Bronchial epithelial cell (primary cell): ENCODE results near the gene ARL15. TPM values are rescaled to one million over a fixed set of nuclear protein-coding genes. Genes with fewer than 3 reads are reported as not detected.

Source experiments
- DNase-seq: peaks from one replicate; pipeline ENCODE4 v3.0.0-alpha.2; 2010; ENCODE audit warnings: low read depth
- FAIRE-seq: peaks from 2 replicates; lab custom pipeline; 2011; peaks lifted over from hg19 to GRCh38; lab: Jason Lieb, UNC
- H3K27me3 ChIP-seq: 2 replicates; pipeline ENCODE4 v1.5.1; 2011; ENCODE audit warnings: low read length; ENCODE audit not compliant: control insufficient read depth, insufficient read depth
- H3K36me3 ChIP-seq: 2 replicates; pipeline ENCODE4 v1.5.1; 2011; ENCODE audit warnings: low read length; ENCODE audit not compliant: control insufficient read depth, insufficient read depth
- H3K4me3 ChIP-seq: 2 replicates; pipeline ENCODE4 v1.5.1; 2011; ENCODE audit warnings: mild to moderate bottlenecking, low read depth, low read length, control low read depth
- CTCF ChIP-seq: IDR thresholded peaks from 2 replicates; pipeline ENCODE4 v1.5.1; 2011; ENCODE audit warnings: mild to moderate bottlenecking, moderate library complexity, low read length, control low read depth, inconsistent platforms; ENCODE audit not compliant: insufficient read depth, severe bottlenecking
- total RNA-seq: library from RNA; depleted of rRNA; stranded (reverse); fragments of >200 nt; gene quantifications from 2 replicates; pipeline ENCODE4 v1.2.1, GENCODE V29; 2014

Gene ARL15
- total RNA-seq, 1 donor from 2014 or later = 13.7 TPM

- peak; percentile 50 for FAIRE-seq
- peak; percentile 71 for DNase-seq
- no peaks in the 10 kb centered on the region for H3K27me3 ChIP-seq
- no peaks in the 10 kb centered on the region for H3K36me3 ChIP-seq
- no peak for TF ChIP-seq CTCF
- H3K4me3 ChIP-seq = no peak overlapping the region
Measured at GRCh38 chr5:54091307-54092130, 218.9 kb downstream of the ARL15 start.

DNA sequence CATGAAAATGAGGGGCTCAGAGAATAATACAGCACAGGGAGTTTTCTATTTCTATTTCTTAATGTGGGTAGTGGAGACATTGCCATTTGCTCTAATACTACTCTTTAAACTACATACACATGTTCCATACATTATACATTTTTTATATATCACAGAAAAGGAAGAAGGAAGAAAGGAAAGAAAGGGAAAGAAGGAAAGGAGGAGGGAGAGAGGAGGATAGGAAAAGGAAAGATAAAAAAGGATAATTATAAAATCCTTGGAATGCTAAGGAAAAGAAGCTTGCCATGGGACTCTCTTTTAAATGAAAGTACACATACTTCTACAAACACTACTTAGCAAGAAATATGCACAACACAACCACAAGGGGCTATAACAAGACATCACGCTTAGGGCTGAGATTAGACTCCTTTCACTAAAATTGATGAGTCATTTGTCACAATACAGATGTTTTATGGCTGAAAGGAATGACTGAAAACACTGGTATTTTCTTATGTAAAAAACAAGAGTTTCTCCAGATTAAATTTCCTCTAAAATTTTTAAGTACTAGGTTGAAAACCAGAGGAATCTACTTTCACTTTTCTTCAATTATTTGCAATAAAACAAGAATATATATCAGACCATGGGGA lies 219.8 kb downstream of the ARL15 start:
- Histone ChIP-seq H3K36me3 (no peaks in the 10 kb centered on the region), H3K27me3 (no peaks in the 10 kb centered on the region), H3K4me3 (no peak overlapping the region)
- peak; percentile 60 for DNase-seq
- FAIRE-seq = no peak
- TF ChIP-seq CTCF = no peak

- DNase-seq = no peak
- Histone ChIP-seq H3K4me3 (no peak overlapping the region), H3K36me3 (no peaks in the 10 kb centered on the region), H3K27me3 (no peaks in the 10 kb centered on the region)
- TF ChIP-seq CTCF = no peak
- no peak for FAIRE-seq
Measured at GRCh38 chr5:54088081-54088480, 222.3 kb downstream of the ARL15 start.

DNA sequence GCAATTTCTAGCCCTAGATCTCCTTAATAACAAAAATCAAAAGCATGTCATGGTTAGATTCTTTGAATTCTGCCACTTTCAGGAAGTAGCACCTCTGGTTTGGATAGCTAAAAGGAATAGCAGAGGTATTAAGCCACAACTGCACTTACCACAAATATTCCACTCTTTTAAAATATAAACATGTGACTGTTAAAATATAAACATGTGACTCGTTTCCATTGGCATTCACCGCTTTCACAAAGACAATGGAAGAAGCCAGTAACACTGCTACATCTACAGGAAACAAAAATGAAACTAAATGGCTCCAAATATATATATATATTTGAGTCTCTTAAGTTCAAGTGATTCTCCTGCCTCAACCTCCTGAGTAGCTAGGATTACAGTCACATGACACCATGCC lies 222.9 kb downstream of the ARL15 start:
- no peak overlapping the region for H3K4me3 ChIP-seq
- H3K27me3 ChIP-seq = no peaks in the 10 kb centered on the region
- no peaks in the 10 kb centered on the region for H3K36me3 ChIP-seq
- no peak for TF ChIP-seq CTCF
- DNase-seq = peak; percentile 26
- no peak for FAIRE-seq

- no peak for TF ChIP-seq CTCF
- FAIRE-seq (no peak), DNase-seq (no peak)
- H3K4me3 ChIP-seq = no peak overlapping the region
- no peaks in the 10 kb centered on the region for H3K27me3 ChIP-seq
- no peaks in the 10 kb centered on the region for H3K36me3 ChIP-seq
Measured at GRCh38 chr5:54086191-54086590, 224.2 kb downstream of the ARL15 start.
